HG03139 (cell line): ENCODE measurements around the gene PCYT2.

Source experiments
- ATAC-seq: cut with Tn5 transposase; IDR thresholded peaks from one replicate; pipeline ENCODE4 v1.9.1; 2021; ENCODE audit not compliant: unreplicated experiment

PCYT2 gene

GRCh38 chr17:81902023-81902652, 9.1 kb downstream of the PCYT2 start, which contains the start of gene NPB:
Gene NPB (plus strand): TSS chr17:81902238. CDS start chr17:81902278, 40 bp downstream.
- ATAC-seq, result no peak

GRCh38 chr17:81901167-81902022, 9.8 kb downstream of the PCYT2 start:
- ATAC-seq, result no peak

DNA sequence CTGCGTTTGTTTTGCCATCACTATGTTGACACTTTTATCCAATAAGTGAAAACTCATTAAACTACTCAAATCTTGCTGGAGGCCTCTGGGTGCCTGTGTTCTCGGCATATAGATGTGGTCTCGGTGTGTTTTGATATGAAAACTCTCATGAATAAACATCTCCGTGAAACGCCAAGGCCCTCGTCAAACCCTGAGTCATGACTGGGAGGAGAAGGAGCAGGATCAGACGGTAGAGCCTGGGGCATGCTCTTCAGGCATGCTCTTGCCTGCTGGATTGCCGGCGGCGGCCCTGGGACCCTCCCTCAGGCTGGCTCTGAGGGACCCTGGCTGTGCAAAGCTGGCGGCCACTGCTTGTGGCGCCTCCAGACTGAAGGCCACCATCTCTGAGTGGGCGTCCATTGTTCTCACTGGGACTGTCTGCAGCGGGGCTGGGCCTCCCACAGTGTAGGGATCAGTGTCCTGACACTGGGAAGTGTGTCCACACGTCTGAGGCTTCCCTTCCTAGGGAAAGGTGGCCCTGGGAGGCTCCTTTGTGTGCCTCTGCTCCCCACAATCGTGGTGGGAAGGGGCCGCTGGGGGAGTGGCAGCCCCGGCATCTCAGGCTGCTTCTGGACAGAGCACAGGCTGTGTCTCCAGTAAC, 10.9 kb downstream of the PCYT2 start:
- ATAC-seq, result no peak

DNA sequence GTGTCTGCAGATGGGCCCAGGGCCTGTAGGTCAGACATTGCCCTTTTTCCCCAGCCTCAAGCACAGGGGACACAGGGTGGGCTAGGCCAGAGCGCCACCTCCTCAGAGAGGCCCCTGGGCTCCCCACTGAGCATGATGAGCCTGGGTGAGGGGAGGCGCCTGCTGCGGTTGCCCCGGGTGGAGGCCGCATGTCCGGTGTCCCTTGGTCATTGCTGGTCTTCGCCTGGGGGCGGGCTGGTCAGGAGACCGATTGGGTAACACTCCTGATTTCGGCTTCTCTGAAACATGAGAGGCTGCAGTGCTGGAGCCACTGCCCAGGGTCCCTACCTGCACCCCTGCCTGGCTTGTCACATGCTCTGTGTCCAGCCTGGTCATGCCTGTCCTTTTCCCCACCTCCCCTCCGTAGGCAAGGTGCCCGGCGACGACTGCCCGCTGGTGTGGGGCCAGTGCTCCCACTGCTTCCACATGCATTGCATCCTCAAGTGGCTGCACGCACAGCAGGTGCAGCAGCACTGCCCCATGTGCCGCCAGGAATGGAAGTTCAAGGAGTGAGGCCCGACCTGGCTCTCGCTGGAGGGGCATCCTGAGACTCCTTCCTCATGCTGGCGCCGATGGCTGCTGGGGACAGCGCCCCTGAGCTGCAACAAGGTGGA, 11.6 kb downstream of the PCYT2 start:
- ATAC-seq, result no peak

DNA sequence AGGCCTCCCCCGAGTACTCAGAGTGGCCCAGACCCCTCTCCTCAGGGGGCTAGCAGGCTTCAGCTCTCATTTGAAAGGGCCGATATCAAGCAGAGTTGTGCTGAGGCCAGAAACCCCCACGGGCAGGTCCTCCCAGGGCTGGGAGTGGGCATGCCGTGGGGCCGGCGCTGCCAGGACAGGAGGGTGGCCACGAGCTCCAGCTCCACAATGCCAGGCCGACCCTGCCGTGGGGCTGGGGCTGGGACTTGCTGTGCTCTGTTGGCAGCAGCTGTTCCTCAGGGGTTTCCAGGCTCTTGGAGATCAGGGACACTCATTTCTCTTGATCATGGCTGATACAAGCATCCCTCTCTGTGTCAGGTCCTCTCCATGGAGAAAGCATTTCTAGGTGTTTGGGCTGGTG, 12.3 kb downstream of the PCYT2 start:
- no peak for ATAC-seq

DNA sequence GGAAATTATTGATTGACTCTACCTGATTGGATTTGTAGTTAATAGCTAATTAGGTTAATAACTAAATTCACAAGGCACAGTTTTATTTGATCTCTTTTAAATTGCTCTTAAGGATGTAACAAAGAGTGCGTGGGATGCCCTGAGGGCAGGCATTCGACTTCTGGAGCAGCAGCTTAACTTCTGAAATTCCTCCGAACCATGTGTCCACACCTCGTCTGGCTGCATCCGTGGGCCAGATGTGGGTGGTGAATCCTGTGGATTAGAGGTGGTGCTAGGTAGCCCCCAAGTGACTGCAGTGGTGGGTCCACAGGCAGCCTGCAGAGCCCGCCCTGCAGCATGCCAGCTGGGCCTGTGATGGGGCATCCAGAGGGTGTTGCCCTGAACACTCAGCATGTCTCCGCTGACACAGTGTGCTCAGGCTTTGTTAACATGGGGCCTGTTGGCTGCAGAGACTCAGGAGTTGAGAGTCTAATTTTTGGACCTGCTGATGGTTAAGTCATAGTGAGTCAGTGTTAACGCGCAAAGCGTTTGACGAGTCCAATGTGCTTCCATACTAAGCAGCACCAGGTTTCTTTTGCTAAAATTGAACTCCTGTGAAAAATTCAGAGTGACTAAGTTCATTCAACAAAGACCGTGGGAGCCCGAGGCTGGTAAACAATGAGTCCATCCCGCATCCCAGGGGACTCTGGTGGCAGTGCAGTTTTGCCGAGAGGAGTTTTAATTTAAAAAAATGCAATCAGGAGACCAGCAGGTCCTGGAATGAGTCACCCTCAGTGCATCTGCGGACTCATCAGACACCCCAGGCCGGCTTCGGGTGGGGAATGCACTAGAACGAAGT, 13.0 kb downstream of the PCYT2 start:
- ATAC-seq, result no peak

DNA sequence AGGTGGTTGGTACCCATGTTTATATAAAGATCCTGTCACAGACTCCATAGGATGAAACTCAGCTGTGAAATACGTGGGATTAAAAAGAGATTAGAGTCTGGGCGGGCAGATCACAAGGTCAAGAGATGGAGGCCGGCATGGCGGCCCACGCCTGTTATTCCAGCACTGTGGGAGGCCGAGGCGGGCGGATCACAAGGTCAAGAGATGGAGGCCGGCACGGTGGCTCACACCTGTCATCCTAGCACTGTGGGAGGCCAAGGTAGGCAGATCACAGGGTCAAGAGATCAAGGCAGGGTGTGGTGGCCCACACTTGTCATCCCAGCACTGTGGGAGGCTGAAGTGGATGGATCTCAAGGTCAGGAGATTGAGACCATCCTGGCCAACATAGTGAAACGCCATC, 15.8 kb downstream of the PCYT2 start:
- ATAC-seq, result no peak

DNA sequence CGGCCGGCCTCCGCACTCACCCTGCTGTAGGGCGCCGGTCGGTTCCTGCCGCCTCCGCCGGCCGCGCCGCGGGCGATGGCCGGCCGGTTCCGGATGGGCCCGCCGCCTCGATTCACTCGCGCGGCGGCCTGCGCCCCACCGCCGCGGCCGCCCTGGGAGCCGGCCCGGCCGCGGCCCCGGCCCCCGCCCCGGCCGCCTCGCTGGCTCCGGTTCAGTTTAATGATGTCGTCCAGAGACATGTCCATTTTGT, 20.0 kb downstream of the PCYT2 start:
- no peak for ATAC-seq

DNA sequence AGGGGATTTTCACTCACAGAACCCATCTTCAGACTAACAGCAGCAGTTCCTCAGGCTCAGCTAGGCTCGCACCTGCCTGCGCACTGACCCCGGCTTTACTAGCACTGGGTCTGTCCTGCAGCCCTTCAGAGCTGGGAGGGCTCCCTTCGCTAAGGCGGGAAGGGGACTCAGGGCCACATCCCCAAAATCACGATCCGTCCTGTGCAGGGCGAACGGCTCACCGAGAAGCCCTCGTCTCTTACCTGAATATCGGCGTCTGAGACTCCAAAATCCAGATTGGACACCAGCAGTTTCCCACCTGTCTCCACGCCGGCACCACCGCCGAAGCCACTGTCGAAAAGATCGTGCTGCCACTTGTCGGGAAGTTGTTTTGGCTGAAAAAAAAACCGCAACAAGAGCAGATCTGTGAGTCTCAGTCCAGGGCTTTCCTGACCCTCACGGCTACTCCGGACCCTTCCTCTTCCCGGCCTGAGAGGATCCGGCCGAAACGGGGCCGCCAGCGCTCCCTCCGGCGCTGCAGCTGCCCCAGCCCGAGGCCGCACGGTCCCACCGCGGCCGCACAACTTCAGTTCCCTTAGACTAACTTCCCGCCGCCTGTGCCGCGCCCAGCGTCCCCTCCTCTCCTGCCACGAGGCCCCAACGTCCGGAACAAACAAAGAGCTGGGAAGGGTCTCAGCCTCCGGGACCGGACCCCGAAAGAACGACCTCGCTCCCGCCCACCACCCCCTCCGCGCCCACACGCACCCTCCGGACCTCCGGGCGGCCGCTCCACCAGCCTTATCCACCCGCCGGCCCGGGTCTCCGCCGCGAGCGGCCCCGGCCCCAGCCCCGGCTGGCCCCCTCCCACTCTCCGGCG, 20.5 kb downstream of the PCYT2 start:
- no peak for ATAC-seq

DNA sequence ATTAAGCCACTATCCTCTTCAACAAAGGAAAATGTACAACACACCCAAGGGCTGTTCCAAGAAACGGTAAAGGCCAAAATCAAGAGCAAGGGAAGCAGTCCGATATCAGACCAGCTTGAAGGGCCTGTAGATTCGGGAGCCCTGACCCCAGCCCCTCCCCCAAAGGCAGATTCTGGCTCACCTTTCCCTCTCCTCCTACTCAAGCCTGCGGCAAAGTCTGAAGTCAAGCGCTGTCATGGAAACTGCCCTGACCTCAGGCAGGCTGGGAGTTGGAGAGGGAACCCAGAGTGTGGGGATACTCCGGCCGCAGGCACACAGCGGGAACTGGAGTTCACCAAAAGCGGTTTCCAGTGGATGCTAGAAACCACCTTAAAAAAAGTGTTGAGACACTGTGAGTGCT, 21.6 kb downstream of the PCYT2 start:
- no peak for ATAC-seq

DNA sequence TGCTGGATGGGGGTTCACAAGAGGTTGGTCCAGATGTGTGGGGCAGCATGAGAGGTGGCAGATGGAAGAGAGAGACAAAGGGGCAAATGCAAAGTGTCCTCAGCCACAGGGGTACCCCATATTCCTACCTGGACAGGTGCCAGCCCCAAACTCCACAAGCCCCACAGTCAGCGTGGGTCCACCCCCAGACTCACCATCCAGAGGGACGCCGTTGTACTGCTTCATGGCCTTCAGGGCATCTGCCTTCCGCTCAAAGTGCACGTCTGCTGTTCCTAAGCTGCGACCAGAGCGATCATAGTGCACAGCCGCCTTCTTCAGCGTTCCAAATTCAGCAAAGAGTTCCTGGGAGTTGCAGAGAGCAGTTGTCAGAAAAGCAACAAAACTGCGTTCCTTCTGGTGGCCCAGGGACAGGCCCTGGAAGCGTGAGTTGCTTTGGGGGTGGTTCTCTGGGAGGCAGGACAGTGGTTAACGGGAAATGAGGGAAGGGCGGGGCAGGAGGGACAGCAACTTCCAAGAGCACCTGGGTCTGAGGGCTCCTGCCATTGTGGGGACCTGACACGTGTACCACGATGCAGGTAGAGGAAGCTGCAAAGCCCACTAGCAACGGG, 22.1 kb downstream of the PCYT2 start:
- no peak for ATAC-seq

DNA sequence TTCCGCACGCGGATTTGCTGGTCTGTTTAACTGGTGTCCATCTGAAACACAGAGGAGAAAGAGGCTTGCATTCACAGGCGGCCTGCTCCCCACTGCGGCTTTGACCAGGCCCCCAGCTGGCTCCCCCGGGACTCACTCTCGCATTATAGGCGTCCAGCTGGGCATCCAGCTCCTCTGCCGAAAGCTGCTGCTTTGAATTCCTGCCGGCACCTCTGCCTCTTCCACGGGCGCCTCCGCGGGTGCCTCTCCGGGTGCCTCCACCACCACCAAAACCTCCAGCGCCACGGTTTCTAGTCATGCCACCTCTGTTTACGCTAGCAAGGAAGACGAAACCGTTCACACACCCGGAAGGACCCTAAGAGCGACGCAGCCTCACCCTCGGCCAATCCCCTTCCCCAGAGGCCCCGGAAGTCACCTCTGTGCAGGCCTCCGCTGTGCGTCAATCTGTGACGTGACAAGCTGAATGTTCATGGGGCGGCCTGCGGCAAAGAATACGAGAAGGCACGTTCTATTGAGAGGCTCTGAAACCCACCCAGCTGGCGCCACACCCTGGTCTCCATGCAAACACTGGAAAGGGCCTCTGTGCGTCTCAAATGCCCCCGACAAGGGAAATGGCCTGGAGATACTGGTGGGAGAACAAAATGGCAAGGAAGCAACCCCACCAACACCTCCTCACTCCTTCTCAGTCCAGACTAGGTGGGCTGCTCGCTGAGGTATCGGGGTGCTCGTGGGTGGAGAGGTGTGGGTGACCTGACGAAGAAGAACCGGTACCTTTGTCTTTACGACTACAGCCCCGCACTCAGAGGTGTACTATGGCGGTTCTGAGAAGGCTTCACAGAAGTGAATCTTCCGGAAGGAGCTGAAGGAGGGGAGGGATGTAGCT, 22.9 kb downstream of the PCYT2 start:
- no peak for ATAC-seq

DNA sequence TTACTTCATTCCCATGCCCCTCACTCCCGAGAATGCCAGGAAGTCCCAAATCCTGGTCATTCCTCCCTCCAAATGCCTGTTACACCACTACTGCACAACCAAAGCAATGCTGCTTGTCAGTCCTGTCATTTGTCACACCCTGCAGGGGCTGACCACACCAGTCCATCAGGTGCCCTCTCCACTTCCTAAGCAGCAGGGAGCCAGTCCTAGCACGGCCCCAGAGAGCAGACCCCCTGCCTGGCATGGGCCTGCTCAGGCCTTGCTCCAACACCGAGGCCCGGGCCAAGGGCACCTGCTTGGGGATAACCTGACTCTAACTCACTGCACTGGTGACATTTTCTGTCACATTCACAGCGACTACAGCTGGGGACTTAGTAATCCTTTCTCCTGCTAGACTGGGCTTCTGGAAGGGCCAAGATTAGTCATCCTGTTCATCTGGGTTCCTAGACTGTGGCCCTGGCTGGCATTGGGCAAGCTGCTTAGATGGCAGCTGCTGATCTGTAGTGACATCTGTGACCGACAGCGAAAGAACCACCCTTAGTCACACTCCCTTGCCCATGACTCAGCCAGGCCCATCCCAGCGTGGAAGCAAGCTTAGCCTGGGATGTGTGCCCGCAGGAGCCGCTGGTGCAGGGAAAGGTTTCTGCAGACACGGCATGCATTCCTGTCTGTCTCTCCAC, 25.2 kb downstream of the PCYT2 start:
- ATAC-seq, result no peak

GRCh38 chr17:81885454-81885853, 25.7 kb downstream of the PCYT2 start:
- ATAC-seq, result no peak

DNA sequence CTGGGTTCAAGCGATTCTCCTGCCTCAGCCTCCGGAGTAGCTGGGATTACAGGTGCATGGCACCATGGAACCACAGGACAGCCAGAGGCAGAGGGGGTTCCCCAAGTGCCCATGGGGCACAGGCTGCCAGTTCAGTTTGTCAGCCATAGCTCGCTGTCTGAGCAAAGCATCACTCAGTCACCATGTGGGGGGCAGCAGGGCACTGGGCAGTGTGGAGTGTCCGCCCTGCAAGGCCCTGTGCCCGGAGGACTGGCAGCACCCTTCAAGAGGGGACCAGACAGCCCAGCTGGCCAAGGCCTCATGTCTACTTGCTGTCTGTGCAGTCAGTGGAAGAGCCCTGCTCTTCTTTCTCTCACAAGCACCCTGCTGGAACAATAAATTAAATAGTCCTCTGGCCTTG, 26.2 kb downstream of the PCYT2 start:
- no peak for ATAC-seq

- no peak for ATAC-seq
Measured at GRCh38 chr17:81884520-81884919, 26.7 kb downstream of the PCYT2 start.

- ATAC-seq, result no peak
Measured at GRCh38 chr17:81879121-81879520, 32.1 kb downstream of the PCYT2 start.

DNA sequence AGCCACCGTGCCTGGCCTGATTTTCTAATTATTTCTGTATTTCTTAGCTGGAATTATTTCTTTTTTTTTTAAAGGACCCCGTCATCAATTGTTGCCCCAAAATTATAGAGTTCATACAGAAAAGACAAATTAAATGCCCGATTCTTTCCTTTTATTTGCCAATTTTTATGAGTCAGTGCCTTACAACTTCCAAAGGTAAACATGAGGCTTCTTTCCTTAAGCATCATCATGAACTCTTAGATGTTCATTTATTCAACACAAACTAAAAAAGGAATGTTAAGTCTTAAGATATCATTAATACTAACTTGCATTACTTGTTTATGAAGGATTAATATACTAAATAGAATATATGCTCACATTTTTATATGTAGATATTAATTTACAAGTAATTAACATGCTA, 32.9 kb downstream of the PCYT2 start:
- ATAC-seq, result no peak
